OCI-LY7 (cell line): ENCODE results near the gene AGBL1. TPM values are rescaled to one million over a fixed set of nuclear protein-coding genes. Genes with fewer than 3 reads are reported as not detected.

Experiments
- BruUV-seq: library from RNA; stranded (reverse); fragments of 400-500 nt; replicated peaks from 2 replicates; lab custom pipeline; 2021; lab: Mats Ljungman, UMichigan
- CTCF ChIA-PET: fragments of 300-600 bp; sonication (Branson Sonifier 250); formaldehyde crosslinking; loops from one replicate; lab custom pipeline; 2022; ENCODE audit warnings: antibody characterized with exemption; ENCODE audit not compliant: unreplicated experiment; lab: Charles Lee
- POLR2A ChIA-PET: fragments of 300-600 bp; sonication (Branson Sonifier 250); formaldehyde crosslinking; loops from one replicate; lab custom pipeline; 2022; ENCODE audit warnings: antibody characterized with exemption; lab: Charles Lee
- DNase-seq: peaks from one replicate; pipeline ENCODE4 v3.0.0-alpha.2; 2015; ENCODE audit warnings: low spot score
- H2AFZ ChIP-seq: fragments of 200-600 bp; sonication (generic), shearing (Covaris generic); 2 replicates; pipeline ENCODE4 v1.6.1; 2014; ENCODE audit warnings: mild to moderate bottlenecking, antibody characterized with exemption, low read length, moderate library complexity
- H3K27ac ChIP-seq: fragments of 200-600 bp; sonication (generic); 2 replicates; pipeline ENCODE4 v1.5.1; 2014; ENCODE audit warnings: mixed run types, low read depth, mild to moderate bottlenecking, moderate library complexity, low read length, inconsistent platforms; ENCODE audit not compliant: poor library complexity, severe bottlenecking
- H3K36me3 ChIP-seq: fragments of 200-600 bp; sonication (generic); 2 replicates; pipeline ENCODE4 v1.6.1; 2014; ENCODE audit warnings: mild to moderate bottlenecking, antibody characterized with exemption, low read length, moderate library complexity, mixed read lengths; ENCODE audit not compliant: insufficient read depth
- H3K4me1 ChIP-seq: fragments of 200-600 bp; sonication (generic); 2 replicates; pipeline ENCODE4 v1.5.1; 2014; ENCODE audit warnings: mild to moderate bottlenecking, low read length; ENCODE audit not compliant: insufficient read depth, poor library complexity, severe bottlenecking
- H3K4me2 ChIP-seq: fragments of 200-600 bp; sonication (generic); 2 replicates; pipeline ENCODE4 v1.6.1; 2014; ENCODE audit warnings: mild to moderate bottlenecking, low read length
- H3K4me3 ChIP-seq: fragments of 200-600 bp; sonication (generic); 2 replicates; pipeline ENCODE4 v1.5.1; 2014; ENCODE audit warnings: mild to moderate bottlenecking, low read depth, low read length; ENCODE audit not compliant: poor library complexity, severe bottlenecking
- H3K79me2 ChIP-seq: fragments of 200-600 bp; sonication (generic); 2 replicates; pipeline ENCODE4 v1.6.1; 2016; ENCODE audit warnings: low read depth, mild to moderate bottlenecking, low read length, moderate library complexity, mixed read lengths; ENCODE audit not compliant: insufficient read depth
- H3K9me2 ChIP-seq: fragments of 200-600 bp; sonication (generic); 2 replicates; pipeline ENCODE4 v1.6.1; 2016; ENCODE audit warnings: mild to moderate bottlenecking, low read length, mixed read lengths; ENCODE audit not compliant: insufficient read depth
- H3K9me3 ChIP-seq: fragments of 200-600 bp; sonication (generic); 2 replicates; pipeline ENCODE4 v1.6.1; 2014; ENCODE audit warnings: mild to moderate bottlenecking, mixed run types, low read length, mixed read lengths
- H4K20me1 ChIP-seq: fragments of 200-600 bp; sonication (generic); 2 replicates; pipeline ENCODE4 v1.6.1; 2014; ENCODE audit warnings: mild to moderate bottlenecking, antibody characterized with exemption, low read length, moderate library complexity, mixed read lengths; ENCODE audit not compliant: insufficient read depth
- EZH2phosphoT487 ChIP-seq: fragments of 200-600 bp; sonication (generic); IDR thresholded peaks from 2 replicates; pipeline ENCODE4 v1.6.1; 2018; ENCODE audit warnings: low read depth, borderline replicate concordance, mild to moderate bottlenecking, mixed run types, antibody characterized with exemption, low read length, moderate library complexity, mixed read lengths
- intact Hi-C: fragments of 100-400 bp; cut with micrococcal nuclease; formaldehyde crosslinking; loops from one replicate; pipeline ENCODE4 v1.10.0; 2022; ENCODE audit not compliant: unreplicated experiment
- total RNA-seq, 2 experiments: library from RNA; depleted of rRNA in 1 of 2; stranded (reverse); fragments of >200 nt in 1 of 2; shearing (Covaris generic) in 1 of 2; gene quantifications; 2 replicates each; pipeline ENCODE4 v1.2.3, GENCODE V29; 2014 to 2022
- TF ChIP-seq, protein P1 (sequence below): fragments of 200-600 bp; sonication (generic); conservative IDR thresholded peaks from 2 replicates; pipeline ENCODE4 v1.5.1; 2014; ENCODE audit warnings: mild to moderate bottlenecking, antibody characterized with exemption, low read length, moderate library complexity, mixed read lengths

Gene AGBL1
- total RNA-seq, 2 experiments from 2014 or later, result not detected

DNA sequence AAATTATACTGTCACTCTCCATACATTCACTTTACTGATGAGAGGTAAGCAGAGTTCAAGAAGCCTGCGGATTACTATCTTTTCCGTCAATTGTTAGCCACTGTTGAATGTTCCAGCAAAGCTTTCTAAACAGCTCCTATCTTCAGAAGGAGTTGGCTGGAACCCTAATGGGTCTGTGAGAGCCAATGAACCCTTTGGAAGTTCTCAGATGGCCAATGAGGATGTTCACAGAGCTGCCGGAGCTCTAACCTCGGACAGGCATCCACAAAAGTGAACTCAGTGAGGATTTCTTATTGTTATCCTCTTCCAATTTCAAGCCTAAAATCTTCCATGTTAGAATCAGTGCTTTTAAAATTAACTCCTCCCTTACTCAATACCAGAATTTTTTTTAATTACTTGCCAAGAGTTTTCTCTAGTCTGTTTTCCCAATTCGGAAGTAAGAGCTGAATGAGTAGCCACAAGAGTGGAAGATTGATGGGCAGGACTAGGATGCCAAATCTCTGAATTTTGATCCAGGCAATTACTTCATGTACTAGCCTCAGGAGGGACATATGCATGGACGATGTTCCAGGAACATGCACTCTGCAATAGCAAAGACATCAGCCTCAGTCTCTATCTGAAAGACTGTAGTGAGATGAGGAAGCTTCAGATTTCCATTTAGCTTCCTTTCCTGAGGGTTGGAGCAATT, 78.1 kb downstream of the AGBL1 start:
- no peak overlapping the region for H3K4me3 ChIP-seq
- no peaks in the 10 kb centered on the region for H3K9me2 ChIP-seq
- no peak for TF ChIP-seq EZH2phosphoT487
- TF ChIP-seq, protein P1, sequence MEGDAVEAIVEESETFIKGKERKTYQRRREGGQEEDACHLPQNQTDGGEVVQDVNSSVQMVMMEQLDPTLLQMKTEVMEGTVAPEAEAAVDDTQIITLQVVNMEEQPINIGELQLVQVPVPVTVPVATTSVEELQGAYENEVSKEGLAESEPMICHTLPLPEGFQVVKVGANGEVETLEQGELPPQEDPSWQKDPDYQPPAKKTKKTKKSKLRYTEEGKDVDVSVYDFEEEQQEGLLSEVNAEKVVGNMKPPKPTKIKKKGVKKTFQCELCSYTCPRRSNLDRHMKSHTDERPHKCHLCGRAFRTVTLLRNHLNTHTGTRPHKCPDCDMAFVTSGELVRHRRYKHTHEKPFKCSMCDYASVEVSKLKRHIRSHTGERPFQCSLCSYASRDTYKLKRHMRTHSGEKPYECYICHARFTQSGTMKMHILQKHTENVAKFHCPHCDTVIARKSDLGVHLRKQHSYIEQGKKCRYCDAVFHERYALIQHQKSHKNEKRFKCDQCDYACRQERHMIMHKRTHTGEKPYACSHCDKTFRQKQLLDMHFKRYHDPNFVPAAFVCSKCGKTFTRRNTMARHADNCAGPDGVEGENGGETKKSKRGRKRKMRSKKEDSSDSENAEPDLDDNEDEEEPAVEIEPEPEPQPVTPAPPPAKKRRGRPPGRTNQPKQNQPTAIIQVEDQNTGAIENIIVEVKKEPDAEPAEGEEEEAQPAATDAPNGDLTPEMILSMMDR, result no peak
- no peaks in the 10 kb centered on the region for H3K36me3 ChIP-seq
- intact Hi-C loops, result no loop called here
- no peaks in the 10 kb centered on the region for H3K9me3 ChIP-seq
- no peak overlapping the region for H3K4me2 ChIP-seq
- no peak overlapping the region for H2AFZ ChIP-seq
- H3K79me2 ChIP-seq, result no peaks in the 10 kb centered on the region
- H3K27ac ChIP-seq, result no peak overlapping the region
- CTCF ChIA-PET, result no interaction called here
- POLR2A ChIA-PET, result no interaction called here
- no TSS peak for BruUV-seq
- no peaks in the 10 kb centered on the region for H4K20me1 ChIP-seq
- no peak for DNase-seq
- H3K4me1 ChIP-seq, result no peaks in the 10 kb centered on the region

DNA sequence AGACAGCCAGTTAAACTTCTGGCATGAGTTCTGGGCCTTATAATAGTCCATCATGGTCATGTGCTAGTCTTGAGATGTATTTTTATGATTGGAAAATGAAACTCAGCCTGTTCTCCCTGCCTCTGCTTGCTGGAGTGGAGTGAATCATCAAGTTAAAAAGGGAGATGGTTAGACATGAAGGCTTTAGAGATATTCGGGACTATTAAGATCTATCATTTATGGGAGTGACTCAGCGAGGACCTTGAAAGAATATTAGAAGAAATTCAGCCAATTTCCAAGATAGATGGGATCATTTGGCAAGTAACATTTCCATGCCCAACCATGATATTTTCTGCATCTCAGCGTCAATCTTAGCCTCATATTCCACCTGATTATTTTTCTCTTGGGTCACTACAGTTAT, 79.8 kb downstream of the AGBL1 start:
- no peak for DNase-seq
- Histone ChIP-seq H3K36me3 (no peaks in the 10 kb centered on the region), H3K4me2 (no peak overlapping the region), H2AFZ (no peak overlapping the region), H3K9me3 (no peaks in the 10 kb centered on the region), H3K9me2 (no peaks in the 10 kb centered on the region), H3K27ac (no peak overlapping the region), H3K4me3 (no peak overlapping the region), H4K20me1 (no peaks in the 10 kb centered on the region), H3K79me2 (no peaks in the 10 kb centered on the region), H3K4me1 (no peaks in the 10 kb centered on the region)
- no TSS peak for BruUV-seq
- ChIA-PET CTCF (no interaction called here), POLR2A (no interaction called here)
- intact Hi-C loops, result no loop called here
- no peak for TF ChIP-seq EZH2phosphoT487
- TF ChIP-seq, protein P1, result no peak

DNA sequence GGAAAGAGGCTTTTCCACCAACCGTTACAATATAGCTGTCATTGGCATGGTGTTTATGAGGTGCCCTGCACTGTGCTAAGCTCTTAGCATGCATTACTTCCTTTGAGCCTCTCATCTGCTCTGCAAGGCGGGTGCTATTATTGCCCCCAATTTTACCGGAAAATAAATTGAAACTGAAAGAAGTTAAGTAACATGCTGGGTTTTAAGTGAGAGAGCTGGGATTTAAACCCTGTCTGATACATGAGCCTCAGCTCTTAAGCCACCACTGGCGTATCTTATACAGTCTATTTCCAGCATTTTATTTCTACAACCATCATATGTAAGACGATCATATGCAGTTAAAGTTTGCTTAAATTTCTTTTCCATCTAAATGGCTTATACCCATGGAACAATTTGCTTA, 81.6 kb downstream of the AGBL1 start:
- no peak overlapping the region for H2AFZ ChIP-seq
- CTCF ChIA-PET, result no interaction called here
- H3K9me2 ChIP-seq, result no peaks in the 10 kb centered on the region
- BruUV-seq, result no TSS peak
- no peak overlapping the region for H3K4me3 ChIP-seq
- H3K4me1 ChIP-seq, result no peaks in the 10 kb centered on the region
- POLR2A ChIA-PET, result interaction anchor here (1.1 kb wide), 1 partner anchor 10 kb away, joined by 3 read pairs; no protein-coding TSS in a partner anchor
- no peaks in the 10 kb centered on the region for H3K36me3 ChIP-seq
- no peak overlapping the region for H3K4me2 ChIP-seq
- intact Hi-C loops, result no loop called here
- DNase-seq, result no peak
- no peaks in the 10 kb centered on the region for H3K79me2 ChIP-seq
- H3K9me3 ChIP-seq, result no peaks in the 10 kb centered on the region
- H4K20me1 ChIP-seq, result no peaks in the 10 kb centered on the region
- TF ChIP-seq, protein P1, result no peak
- no peak overlapping the region for H3K27ac ChIP-seq
